GM12864 (cell line): ENCODE results near the gene CCDC159.

Experiments used
- DNase-seq: peaks from one replicate; pipeline ENCODE4 v3.0.0-alpha.2; 2011; ENCODE audit warnings: low read depth
- H3K4me3 ChIP-seq: 2 replicates; pipeline ENCODE4 v1.5.1; 2011; ENCODE audit warnings: mild to moderate bottlenecking, low read depth, low read length, control low read depth
- CTCF ChIP-seq: IDR thresholded peaks from 2 replicates; pipeline ENCODE4 v1.5.1; 2011; ENCODE audit warnings: low read depth, mild to moderate bottlenecking, moderate library complexity, low read length, control low read depth, inconsistent platforms; ENCODE audit errors: missing control alignments

Gene CCDC159

DNA sequence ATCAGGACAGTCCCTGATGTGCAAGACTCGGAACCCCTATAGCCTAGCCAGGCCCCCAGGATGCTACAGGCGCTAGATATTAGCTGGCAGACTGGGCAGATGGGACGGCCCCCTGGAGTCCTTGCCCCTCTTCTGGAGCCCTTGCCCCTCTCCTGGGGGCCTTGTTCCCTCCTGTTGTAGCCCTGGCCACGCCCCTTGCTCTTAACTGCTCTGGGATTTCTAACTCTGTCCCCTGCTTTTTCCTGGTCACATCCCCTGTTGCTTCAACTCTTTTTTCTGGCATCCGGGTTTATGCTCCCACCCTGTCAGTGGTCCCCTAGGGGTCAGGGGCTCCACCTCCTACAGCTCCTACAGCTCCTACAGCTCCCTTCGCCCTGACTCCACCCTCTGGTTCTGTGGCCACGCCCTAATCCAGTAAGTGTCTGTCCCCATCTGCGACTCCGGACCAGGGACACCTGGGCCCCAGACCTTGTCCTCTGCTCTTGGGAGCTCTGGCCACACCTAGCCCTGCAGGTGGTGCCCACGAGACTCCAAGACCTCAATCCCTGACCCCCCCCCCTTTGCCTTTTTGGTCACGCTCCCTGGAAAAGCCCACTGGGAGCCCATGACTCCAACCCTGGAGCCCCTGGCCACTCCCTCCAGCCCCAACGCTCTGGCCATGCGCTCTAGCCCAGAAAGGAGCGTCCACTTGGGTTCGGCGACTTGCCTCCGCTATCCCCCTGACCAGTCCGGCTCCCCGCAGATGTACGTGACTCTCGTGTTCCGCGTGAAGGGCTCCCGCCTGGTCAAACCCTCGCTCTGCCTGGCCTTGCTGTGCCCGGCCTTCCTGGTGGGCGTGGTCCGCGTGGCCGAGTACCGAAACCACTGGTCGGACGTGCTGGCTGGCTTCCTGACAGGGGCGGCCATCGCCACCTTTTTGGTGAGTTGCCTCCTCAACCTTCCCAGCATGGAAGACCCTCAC is 15.7 kb downstream of the CCDC159 start:
- TF ChIP-seq CTCF: no peak
- no peak for DNase-seq
- no peak overlapping the region for H3K4me3 ChIP-seq

DNA sequence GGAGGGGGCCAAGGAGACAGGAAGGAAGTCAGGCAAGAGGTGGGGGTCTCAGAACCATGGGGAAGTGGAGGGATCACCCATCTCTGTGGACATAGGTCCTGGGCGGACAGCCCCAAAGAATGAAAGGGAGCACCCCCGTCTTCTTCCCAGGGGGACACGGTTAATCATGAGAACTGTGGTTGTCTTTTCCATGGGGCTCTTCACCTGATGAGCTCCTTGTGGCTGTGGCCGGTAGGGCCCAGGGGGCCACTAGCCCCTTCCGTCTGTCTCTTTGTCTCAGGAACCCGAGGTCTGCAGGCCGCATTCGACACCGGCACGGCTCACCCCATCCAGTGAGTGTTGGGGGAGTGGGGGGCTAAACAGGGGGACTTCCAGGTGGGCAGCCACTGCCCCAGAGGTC is 17.6 kb downstream of the CCDC159 start:
- H3K4me3 ChIP-seq: no peak overlapping the region
- DNase-seq: no peak
- TF ChIP-seq CTCF: no peak

DNA sequence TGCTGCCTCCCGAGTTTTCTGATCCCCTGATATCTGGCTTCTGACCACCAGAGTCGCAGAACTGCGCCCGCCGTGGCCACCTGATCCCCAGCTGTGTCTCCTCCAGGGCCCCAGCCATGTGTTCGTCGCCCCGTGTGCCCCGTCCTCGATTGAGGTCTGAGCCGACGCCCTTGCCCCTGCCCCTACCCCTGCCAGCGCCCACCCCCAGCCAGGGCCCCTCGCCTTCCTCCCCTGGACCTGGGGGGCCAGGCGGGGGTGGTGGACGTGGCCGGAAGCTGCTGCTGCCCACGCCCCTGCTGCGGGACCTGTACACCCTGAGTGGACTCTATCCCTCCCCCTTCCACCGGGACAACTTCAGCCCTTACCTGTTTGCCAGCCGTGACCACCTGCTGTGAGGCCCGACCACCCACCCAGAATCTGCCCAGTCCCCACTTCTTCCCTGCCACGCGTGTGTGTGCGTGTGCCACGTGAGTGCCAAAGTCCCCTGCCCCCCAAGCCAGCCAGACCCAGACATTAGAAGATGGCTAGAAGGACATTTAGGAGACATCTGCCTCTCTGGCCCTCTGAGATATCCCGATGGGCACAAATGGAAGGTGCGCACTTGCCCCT is 18.1 kb downstream of the CCDC159 start:
- no peak for DNase-seq
- no peak overlapping the region for H3K4me3 ChIP-seq
- no peak for TF ChIP-seq CTCF

DNA sequence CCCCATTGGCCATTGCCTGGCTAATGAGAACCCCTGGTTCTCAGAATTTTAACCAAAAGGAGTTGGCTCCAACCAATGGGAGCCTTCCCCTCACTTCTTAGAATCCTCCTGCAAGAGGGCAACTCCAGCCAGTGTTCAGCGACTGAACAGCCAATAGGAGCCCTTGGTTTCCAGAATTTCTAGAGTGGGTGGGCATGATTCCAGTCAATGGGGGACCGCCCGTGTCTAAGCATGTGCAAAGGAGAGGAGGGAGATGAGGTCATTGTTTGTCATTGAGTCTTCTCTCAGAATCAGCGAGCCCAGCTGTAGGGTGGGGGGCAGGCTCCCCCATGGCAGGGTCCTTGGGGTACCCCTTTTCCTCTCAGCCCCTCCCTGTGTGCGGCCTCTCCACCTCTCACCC is 18.6 kb downstream of the CCDC159 start:
- no peak for TF ChIP-seq CTCF
- no peak for DNase-seq
- no peak overlapping the region for H3K4me3 ChIP-seq

DNA sequence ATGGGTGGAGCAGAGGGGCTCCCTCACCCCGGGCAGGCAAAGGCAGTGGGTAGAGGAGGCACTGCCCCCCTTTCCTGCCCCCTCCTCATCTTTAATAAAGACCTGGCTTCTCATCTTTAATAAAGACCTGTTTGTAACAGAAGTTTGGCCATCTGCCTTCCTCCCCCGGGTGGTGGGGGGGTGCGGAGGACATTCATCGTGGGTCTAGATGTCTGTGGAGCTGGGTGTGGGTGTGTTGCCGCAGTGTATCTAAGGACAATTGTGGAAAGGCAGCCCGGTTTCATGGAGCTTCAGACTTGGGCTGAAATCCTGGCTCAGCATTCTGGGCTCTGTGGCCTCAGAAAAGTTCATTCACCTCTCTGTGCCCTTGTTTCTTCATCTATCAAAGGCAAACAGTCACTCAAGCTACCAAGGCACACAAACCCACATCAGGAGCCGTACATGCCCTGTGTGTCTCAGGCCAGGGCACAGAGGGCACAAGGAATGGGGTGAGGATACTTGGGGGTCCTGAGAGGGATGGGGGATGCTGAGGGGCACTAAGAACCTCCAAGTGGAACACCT is 19.3 kb downstream of the CCDC159 start:
- DNase-seq: no peak
- H3K4me3 ChIP-seq: no peak overlapping the region
- TF ChIP-seq CTCF: no peak

GRCh38 chr19:11367528-11367927 is 21.2 kb downstream of the CCDC159 start:
- DNase-seq: no peak
- TF ChIP-seq CTCF: no peak
- H3K4me3 ChIP-seq: no peak overlapping the region
